Left ventricle myocardium inferior (tissue), 1 donor: ENCODE results near the gene CD177. TPM values are rescaled to one million over a fixed set of nuclear protein-coding genes. Genes with fewer than 3 reads are reported as not detected.

ENCODE experiments used
- DNase-seq: peaks from one replicate; pipeline ENCODE4 v3.0.0-alpha.2; 2020
- H3K27ac ChIP-seq: fragments of 200-600 bp; replicated peaks from 2 replicates; pipeline ENCODE4 v1.8.0; 2021
- H3K27me3 ChIP-seq: fragments of 200-600 bp; 2 replicates; pipeline ENCODE4 v1.8.0; 2021; ENCODE audit warnings: low read depth
- H3K36me3 ChIP-seq: fragments of 200-600 bp; 2 replicates; pipeline ENCODE4 v1.8.0; 2021
- H3K4me1 ChIP-seq: fragments of 200-600 bp; 2 replicates; pipeline ENCODE4 v1.8.0; 2021
- H3K4me3 ChIP-seq: fragments of 200-600 bp; 2 replicates; pipeline ENCODE4 v1.8.0; 2021; ENCODE audit warnings: mild to moderate bottlenecking, moderate library complexity
- H3K9me3 ChIP-seq: fragments of 200-600 bp; replicated peaks from 2 replicates; pipeline ENCODE4 v1.8.0; 2021
- intact Hi-C: fragments of 100-400 bp; cut with micrococcal nuclease; formaldehyde crosslinking; loops from one replicate; pipeline ENCODE4 v1.11.0; 2022
- long read RNA-seq: library from polyadenylated mRNA; unstranded; transcript quantifications from one replicate; pipeline ENCODE4 v2.0.0, GENCODE V29; 2021
- total RNA-seq: library from RNA; stranded (reverse); fragmentation: NEBNext Ultra II Directional; extraction: Animal tissue kit (Norgen Biotek cat#: 25700); gene quantifications from one replicate; pipeline ENCODE4 v1.2.1, GENCODE V29; 2021
- TF ChIP-seq, protein P1 (sequence below): fragments of 200-600 bp; IDR thresholded peaks from 2 replicates; pipeline ENCODE4 v1.8.0; 2021; ENCODE audit warnings: antibody characterized with exemption, mild to moderate bottlenecking, borderline replicate concordance
- donor health status: DM: no; HTN: yes; CAD: no; lungs with severe emphysema.

The CD177 gene, protein sequence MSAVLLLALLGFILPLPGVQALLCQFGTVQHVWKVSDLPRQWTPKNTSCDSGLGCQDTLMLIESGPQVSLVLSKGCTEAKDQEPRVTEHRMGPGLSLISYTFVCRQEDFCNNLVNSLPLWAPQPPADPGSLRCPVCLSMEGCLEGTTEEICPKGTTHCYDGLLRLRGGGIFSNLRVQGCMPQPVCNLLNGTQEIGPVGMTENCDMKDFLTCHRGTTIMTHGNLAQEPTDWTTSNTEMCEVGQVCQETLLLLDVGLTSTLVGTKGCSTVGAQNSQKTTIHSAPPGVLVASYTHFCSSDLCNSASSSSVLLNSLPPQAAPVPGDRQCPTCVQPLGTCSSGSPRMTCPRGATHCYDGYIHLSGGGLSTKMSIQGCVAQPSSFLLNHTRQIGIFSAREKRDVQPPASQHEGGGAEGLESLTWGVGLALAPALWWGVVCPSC
- 0.14 TPM for total RNA-seq
- long read RNA-seq: 0 reads

DNA sequence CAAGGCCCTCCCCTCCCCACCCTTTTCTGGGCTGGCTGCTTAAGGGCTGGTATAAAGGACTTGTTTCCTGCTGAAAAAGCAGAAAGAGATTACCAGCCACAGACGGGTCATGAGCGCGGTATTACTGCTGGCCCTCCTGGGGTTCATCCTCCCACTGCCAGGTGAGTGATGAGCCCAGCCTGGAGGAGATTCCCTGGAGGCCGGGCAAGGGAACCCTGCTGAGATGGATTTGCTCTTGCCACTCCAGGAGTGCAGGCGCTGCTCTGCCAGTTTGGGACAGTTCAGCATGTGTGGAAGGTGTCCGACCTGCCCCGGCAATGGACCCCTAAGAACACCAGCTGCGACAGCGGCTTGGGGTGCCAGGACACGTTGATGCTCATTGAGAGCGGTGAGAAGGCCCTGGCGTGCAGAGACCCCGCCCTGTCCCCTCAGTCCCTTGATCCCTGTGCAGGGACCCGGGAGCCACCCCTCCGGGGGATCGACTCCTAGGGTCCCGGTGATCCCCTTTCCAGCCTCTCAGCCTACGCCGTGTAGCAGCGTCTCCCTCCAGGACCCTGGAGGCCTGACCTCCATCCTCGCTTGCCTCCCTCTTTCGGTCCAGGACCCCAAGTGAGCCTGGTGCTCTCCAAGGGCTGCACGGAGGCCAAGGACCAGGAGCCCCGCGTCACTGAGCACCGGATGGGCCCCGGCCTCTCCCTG, at the start of gene CD177:
TSS of gene CD177 (plus strand) at position 81 of the 699 bp plus-strand sequence. CDS start at position 110, 29 bp downstream.
- Histone ChIP-seq H3K27ac (no peak within 1 kb of the TSS), H3K4me3 (no peak within 1 kb of the TSS), H3K36me3 (no peaks in the 10 kb centered on the region), H3K9me3 (no peaks in the 10 kb centered on the region), H3K27me3 (peaks cover 55% of the 10 kb centered on the region), H3K4me1 (no peaks in the 10 kb centered on the region)
- TF ChIP-seq, protein P1, sequence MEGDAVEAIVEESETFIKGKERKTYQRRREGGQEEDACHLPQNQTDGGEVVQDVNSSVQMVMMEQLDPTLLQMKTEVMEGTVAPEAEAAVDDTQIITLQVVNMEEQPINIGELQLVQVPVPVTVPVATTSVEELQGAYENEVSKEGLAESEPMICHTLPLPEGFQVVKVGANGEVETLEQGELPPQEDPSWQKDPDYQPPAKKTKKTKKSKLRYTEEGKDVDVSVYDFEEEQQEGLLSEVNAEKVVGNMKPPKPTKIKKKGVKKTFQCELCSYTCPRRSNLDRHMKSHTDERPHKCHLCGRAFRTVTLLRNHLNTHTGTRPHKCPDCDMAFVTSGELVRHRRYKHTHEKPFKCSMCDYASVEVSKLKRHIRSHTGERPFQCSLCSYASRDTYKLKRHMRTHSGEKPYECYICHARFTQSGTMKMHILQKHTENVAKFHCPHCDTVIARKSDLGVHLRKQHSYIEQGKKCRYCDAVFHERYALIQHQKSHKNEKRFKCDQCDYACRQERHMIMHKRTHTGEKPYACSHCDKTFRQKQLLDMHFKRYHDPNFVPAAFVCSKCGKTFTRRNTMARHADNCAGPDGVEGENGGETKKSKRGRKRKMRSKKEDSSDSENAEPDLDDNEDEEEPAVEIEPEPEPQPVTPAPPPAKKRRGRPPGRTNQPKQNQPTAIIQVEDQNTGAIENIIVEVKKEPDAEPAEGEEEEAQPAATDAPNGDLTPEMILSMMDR: no peak
- no peak for DNase-seq
- intact Hi-C loops: no loop called here

DNA sequence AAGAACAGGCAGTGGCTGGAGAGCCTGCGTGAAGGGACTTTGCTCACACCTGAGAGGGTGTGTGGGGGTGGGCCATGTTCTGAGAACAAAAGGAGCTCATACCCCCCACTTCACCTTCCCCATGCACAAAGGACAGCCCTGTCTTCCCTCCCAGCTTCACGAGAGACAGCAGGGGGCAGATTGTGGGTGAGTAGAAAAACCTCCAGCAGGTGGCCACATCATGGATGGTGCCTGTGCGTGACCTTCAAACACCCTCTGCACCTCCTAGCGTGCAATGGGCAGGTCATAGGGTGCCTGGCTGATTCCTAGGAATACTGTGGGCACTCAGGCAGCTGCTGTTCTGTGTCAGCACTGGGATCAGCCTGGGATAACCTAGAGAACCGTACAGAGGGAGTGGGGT, 47.8 kb upstream of the CD177 start:
- DNase-seq: no peak
- TF ChIP-seq, protein P1: no peak
- Histone ChIP-seq H3K9me3 (no peaks in the 10 kb centered on the region), H3K27ac (no peak overlapping the region), H3K27me3 (peaks cover 59% of the 10 kb centered on the region), H3K4me3 (no peak overlapping the region), H3K4me1 (no peaks in the 10 kb centered on the region), H3K36me3 (no peaks in the 10 kb centered on the region)
- intact Hi-C loops: no loop called here

DNA sequence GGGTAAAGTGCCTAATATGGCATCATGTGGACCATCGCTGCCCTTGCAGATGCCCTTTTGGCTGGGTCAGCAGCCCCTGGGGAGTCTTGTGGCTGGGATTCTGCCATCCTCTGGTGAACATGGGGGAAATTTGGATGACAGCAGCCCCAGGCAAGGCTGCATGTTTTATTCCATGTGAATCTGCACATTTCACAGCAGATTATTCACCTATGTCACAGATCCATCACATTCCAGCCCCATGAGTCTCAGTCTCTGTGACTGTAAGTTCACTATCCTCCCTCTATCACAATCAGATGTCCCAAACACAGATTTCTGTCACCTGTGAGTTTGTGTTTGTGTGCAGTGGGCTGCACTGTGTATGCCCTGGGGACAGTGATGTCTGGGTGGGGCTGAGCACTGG, 47.4 kb upstream of the CD177 start:
- intact Hi-C loops: no loop called here

DNA sequence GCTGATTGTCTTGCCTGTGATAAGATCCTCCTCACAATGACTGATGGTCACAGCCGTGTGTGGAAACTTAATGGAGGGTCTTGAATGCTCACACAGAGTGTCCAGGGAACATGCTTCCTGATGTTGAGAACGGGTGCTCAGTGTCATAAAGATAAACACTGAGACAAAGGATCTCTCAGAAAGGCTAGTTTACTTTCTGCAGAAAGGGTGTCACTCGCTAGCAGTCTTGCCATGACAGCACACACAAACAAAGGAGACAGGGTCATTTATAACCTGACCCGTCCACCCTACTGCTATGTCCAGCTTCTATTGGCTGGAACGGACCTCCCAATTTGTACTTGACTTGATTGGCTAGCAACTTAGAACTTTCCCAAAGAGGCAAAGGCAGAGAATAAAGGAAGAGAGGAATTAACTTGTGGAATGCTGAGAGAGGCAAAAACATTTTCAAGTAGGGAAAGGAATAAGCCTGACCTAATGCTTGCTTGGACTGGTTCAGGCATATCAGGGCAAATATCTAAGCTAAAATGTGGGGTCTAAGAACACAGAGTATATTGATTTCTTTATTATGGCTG, 45.2 kb upstream of the CD177 start:
- H3K9me3 ChIP-seq: no peaks in the 10 kb centered on the region
- no peaks in the 10 kb centered on the region for H3K4me1 ChIP-seq
- TF ChIP-seq, protein P1: no peak
- peaks cover 63% of the 10 kb centered on the region for H3K27me3 ChIP-seq
- H3K36me3 ChIP-seq: no peaks in the 10 kb centered on the region
- intact Hi-C loops: no loop called here
- H3K4me3 ChIP-seq: no peak overlapping the region
- DNase-seq: no peak
- H3K27ac ChIP-seq: no peak overlapping the region

More for the DNA sequence above, 47.4 kb upstream of the CD177 start:
- Histone ChIP-seq H3K4me1 (no peaks in the 10 kb centered on the region), H3K27ac (no peak overlapping the region), H3K9me3 (no peaks in the 10 kb centered on the region), H3K4me3 (no peak overlapping the region), H3K36me3 (no peaks in the 10 kb centered on the region), H3K27me3 (peaks cover 59% of the 10 kb centered on the region)
- no peak for DNase-seq
- TF ChIP-seq, protein P1: no peak

DNA sequence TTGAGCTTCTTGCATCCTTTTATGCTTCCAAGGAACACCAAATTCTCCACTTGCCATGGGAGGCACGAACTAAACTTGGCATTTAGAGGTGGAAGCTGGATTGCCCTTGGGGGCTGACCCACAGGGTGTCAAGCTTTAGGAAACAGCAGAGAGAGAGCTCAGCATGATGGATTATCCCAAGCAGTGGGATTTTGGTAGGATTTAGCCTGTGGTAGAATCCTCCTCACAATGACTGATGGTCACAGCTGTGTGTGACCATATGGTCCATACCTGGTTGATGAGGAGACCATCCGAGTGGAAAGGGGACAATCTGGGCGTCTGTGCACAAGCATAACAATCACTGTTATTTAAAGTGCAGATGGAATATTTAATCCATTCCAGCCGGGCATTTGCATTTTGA, 44.0 kb upstream of the CD177 start:
- Histone ChIP-seq H3K27me3 (peaks cover 59% of the 10 kb centered on the region), H3K4me1 (no peaks in the 10 kb centered on the region), H3K27ac (no peak overlapping the region), H3K9me3 (no peaks in the 10 kb centered on the region), H3K36me3 (no peaks in the 10 kb centered on the region), H3K4me3 (no peak overlapping the region)
- no peak for DNase-seq
- intact Hi-C loops: no loop called here
- TF ChIP-seq, protein P1: no peak
